GM21619 (cell line): Measurements from ENCODE around the gene FKTN.

Experiments used
- ATAC-seq: cut with Tn5 transposase; IDR thresholded peaks from one replicate; pipeline ENCODE4 v1.9.1; 2021; ENCODE audit not compliant: unreplicated experiment

Gene FKTN

DNA sequence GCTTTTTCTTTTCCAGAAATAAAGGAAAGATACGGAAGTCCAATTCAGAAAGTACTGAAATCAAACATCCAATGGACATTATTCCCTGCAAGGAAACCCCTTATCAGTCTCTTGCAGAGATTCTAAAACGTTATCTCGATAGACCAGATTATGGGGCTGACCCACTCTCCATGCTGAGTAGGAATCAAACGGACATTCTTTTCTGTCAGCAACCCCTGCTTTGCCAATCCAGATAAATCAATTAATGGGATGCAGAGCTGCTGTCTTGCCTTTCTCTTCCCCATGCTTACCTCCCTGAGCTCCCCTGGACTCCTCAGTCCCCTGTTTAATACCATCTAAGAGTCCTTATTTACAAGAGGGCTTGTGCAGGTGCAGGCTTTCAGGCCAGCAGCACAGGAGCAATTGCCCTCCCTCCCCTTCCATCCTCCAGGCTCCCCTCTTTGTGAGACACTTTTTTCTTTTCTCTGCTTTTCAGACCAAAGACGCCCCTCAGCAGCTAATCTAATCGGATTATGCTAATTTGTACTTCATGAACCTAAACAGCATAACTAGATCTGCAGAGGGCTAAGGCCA lies 118.5 kb downstream of the FKTN start:
- ATAC-seq, result no peak

DNA sequence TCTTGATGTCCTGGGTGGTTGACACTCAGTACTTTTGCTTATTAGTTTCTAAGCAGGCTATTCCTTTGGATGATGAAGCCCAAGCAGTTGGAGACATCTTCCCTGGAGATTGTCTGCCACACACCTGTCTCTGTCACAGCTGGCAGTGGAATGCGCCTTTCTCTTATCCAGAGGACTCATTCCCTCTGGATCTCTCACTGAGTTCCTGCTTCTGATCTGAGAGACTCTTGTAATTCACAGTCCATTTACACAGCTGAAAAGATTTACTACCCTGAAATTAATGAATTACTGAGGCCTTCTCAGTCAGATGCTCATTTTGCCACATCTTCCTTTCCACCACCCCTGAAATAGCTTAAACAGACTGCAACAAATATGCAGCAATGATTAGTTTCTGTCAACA lies 120.2 kb downstream of the FKTN start:
- no peak for ATAC-seq

DNA sequence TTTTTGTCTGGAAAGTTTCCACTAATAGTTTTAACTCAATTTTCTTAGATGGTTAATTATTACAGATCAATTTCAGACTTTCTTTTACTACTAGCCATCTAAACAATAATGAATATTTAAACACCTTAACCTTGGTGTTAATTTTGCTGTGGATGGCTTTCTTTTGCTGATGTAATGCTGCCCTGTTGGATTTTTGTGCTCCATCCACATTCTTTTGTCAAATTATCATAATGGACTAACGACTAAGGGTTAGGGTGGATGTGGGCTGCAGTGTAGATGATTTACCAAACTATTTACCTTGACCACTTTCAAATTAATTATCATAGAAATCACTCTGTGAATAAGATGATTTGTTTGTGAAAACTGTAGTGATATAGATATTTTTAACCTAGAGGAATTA lies 120.8 kb downstream of the FKTN start:
- no peak for ATAC-seq

DNA sequence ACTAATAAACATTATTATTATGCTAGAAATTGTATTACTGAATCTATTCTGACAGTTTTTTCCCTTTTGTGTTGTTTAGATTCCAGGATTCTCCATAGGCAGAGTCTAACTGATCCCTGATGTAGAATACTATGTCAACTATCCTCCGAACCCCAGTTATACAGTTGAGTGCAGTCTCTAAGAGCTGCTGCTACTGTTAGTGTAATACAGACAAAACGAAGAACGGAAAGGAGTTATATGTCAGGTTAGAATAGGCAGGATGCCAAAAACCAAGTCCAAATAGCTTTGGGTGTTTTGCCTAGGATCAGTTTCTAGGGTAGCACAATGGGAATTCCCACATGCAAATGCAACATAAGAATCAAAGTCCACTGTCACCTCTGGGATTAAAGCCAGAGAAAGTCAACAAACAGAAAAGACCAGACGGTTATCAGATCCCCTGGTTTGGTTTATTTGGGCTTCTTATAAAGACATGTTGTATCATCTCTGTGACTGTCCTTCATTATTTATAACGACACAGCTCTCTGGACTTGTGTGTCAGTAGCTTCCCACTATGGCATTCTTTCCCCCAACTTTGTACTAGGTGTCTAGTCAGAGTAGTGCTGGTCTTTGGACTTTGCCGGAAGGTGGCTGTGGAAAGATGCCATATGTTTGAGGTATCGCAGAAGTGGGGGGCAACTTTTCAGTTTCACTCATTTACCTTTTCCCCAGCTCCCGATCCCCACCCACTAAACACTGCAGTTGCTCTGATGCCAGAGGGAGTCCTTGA lies 121.5 kb downstream of the FKTN start:
- no peak for ATAC-seq

DNA sequence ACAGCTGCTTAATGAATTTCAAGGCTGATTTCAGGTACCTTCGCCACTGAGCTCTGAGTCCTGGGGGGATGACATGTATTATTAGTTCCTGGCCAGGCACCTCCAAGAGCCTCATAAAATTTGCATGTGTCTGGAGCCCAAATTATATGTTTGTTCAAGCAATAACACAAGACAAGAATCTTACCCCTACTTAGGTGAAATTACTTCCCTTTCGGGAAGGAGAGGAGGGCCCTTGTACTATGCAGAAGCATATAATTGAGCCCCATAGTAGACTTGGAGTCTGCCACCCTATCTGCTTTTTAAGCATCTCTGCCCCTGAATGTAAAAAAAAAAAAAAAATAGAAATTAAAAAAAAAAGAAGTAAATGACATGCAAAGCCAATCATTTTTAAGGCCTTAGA lies 123.4 kb downstream of the FKTN start:
- ATAC-seq, result no peak

DNA sequence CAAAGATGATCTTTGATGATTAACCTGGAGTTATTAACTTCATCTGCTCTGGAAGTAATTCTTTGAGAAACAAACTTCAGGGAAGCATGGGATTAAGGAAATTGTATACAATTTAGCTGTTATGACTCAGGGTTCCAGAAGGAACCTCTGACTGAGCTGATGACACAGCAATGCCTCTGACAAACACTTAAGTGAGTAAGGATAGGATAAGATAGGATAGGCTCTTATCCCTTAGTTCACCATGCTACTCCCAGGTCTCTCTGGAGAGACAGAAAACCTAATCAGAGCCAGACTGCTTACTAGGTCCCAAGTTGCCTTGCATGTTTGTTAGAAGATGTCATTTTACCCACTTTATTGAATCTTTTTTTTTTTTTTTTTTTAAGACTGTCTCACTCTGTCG lies 123.8 kb downstream of the FKTN start:
- ATAC-seq, result no peak

DNA sequence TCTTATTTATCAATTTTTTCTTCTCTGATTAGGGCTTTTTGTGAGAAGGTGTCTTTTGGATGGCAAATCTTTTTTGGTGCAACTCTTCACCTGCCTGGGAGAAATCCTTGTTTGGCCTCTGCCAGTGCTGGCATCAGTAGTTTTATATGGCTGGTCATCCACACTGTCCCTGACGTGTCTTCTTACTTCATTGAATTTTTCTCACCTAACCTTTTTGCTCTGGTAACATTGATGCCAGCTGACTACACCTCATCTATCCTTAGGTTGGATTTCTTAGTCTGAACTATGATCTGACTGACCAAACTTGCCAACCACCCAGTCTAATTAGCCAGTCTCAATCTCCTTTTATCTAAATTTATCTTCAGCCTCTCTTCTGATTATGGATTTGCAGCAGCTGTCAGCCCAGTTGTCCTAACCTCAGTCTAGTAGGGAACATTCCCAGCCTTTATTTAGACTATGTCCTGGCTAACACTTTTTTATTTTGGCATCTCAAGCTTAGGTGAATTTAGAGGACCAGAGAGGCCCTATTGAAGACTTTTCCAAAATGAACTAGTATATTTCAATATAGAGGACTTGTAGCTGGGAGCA lies 125.9 kb downstream of the FKTN start:
- no peak for ATAC-seq

DNA sequence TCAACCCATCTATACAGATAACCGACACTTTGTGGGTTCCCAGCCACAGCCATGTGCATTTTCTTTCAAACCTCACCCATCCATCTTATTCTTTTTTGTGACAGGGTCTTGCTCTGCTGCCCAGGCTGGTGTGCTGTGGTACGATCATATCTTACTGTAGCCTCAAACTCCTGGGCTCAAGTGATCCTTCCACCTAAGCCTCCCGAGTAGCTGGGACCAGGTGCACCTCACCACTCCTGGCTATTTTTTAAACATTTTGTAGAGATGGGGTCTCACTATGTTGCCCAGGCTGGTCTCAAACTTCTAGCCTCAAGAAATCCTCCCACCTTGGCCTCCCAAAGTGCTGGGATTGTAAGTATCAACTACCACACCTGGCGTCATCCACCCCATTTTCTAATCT lies 129.0 kb downstream of the FKTN start:
- no peak for ATAC-seq
